Sigmoid colon (tissue), 3 donors: ENCODE data around the gene MLH3.

Experiments
- CTCF ChIP-seq, 4 experiments: fragments of 450-650 bp in 3 of 4; fragments of 200-600 bp in 1 of 4; IDR thresholded peaks; one replicate each; pipeline ENCODE4 v1.5.1; 2016 to 2019; ENCODE audit warnings: antibody characterized with exemption in 4 of 4, mild to moderate bottlenecking in 3 of 4, moderate library complexity in 2 of 4
- POLR2A ChIP-seq, 2 donors: fragments of 450-650 bp; IDR thresholded peaks; one replicate each; pipeline ENCODE4 v1.6.1; 2016; ENCODE audit warnings: antibody characterized with exemption in 2 of 2, mild to moderate bottlenecking in 2 of 2, moderate library complexity in 2 of 2

- no peak for TF ChIP-seq CTCF (IDR thresholded peaks at IDR 0.05)
- no peak for TF ChIP-seq POLR2A (IDR thresholded peaks at IDR 0.05)
Measured at GRCh38 chr14:75083271-75083670, 32.0 kb upstream of the MLH3 start.
